Measurements from ENCODE around the gene DENND1A. TPM values are rescaled to one million over a fixed set of nuclear protein-coding genes. Genes with fewer than 3 reads are reported as not detected.

DENND1A gene
- total and polyA plus RNA-seq, 8 donors = 4.4 to 109 (median 21.4) TPM

- no peak overlapping the region for H3K4me3 ChIP-seq
- no peak for DNase-seq
- H3K36me3 ChIP-seq = peaks cover 0 to 5% (median 0%) of the 10 kb centered on the region in 4 donors
- intact Hi-C loops (cut with DNase I; ENCODE audit: low total_unique reads) = no loop called here
- no peaks in the 10 kb centered on the region for H3K27me3 ChIP-seq
- 96 to 100% (median 100%) methylated on average over 2 of the region's 2 CpGs for WGBS, 5 donors
- H3K9me3 ChIP-seq = no peaks in the 10 kb centered on the region
- no peak overlapping the region for H3K27ac ChIP-seq
- H3K4me1 ChIP-seq = no peaks in the 10 kb centered on the region
- no peak for TF ChIP-seq POLR2AphosphoS5 (IDR thresholded peaks at IDR 0.05)
- TF ChIP-seq, protein P1, sequence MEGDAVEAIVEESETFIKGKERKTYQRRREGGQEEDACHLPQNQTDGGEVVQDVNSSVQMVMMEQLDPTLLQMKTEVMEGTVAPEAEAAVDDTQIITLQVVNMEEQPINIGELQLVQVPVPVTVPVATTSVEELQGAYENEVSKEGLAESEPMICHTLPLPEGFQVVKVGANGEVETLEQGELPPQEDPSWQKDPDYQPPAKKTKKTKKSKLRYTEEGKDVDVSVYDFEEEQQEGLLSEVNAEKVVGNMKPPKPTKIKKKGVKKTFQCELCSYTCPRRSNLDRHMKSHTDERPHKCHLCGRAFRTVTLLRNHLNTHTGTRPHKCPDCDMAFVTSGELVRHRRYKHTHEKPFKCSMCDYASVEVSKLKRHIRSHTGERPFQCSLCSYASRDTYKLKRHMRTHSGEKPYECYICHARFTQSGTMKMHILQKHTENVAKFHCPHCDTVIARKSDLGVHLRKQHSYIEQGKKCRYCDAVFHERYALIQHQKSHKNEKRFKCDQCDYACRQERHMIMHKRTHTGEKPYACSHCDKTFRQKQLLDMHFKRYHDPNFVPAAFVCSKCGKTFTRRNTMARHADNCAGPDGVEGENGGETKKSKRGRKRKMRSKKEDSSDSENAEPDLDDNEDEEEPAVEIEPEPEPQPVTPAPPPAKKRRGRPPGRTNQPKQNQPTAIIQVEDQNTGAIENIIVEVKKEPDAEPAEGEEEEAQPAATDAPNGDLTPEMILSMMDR (IDR thresholded peaks at IDR 0.05) = no peak
- TF ChIP-seq POLR2A (IDR thresholded peaks at IDR 0.05) = no peak
- no peak for TF ChIP-seq EP300 (IDR thresholded peaks at IDR 0.05)
Observed at GRCh38 chr9:123513554-123513953, 416.4 kb downstream of the DENND1A start.

DNA sequence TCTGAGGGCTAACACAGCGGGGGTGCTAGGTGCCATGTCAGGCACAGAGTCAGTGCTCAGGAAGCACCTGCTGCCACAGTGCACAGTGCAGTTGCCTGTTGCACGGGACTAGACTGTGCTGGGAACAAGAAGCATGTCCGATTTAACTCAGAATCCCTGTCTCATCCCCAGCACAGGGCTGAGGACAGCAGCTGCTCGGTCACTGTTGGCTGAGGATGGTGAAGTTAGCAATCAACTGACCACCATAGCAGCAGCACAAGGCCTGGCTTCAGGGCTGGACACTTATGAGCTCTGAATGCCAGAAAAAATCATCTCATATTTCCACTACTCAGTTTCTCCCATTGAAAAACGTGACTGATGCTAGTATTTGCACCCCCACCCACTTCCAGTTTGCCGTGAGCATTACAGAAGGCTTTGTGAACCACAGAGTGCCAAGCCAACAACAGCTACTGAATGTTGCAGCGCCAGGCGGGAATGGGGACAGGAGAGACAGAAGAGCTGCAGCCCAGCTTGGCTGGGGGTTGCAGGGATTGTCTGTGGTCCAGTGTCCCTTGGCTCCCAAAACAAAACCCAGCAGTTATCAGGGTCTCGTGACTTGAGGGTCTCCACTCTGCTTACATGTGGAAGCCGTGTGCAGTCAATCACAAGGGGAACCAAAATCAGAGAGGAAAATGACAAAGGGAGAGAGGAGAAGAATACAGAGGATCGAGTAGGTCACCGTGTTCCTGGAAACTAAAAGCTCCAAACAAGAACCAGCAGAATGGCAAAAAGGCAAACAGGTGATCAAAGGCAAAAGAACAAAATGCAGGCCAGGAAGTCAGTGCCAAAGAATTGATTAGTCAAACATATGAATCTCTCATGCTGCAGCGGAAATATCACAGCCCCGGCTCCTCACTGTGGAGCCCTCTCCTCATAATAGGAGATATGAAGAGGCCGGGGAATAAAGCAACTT lies 418.3 kb downstream of the DENND1A start:
- H3K27ac ChIP-seq = no peak overlapping the region
- TF ChIP-seq POLR2AphosphoS5 (IDR thresholded peaks at IDR 0.05) (no peak), POLR2A (IDR thresholded peaks at IDR 0.05) (no peak), EP300 (IDR thresholded peaks at IDR 0.05) (no peak)
- TF ChIP-seq, protein P1 (IDR thresholded peaks at IDR 0.05) = no peak
- DNase-seq = no peak
- H3K27me3 ChIP-seq = no peaks in the 10 kb centered on the region
- H3K36me3 ChIP-seq = peaks cover 0 to 5% (median 0%) of the 10 kb centered on the region in 4 donors
- no peaks in the 10 kb centered on the region for H3K4me1 ChIP-seq
- intact Hi-C loops (cut with DNase I; ENCODE audit: low total_unique reads) = no loop called here
- WGBS, 5 donors = 84 to 87% (median 86%) methylated on average over 14 to 15 of the region's 15 CpGs
- H3K4me3 ChIP-seq = no peak overlapping the region
- H3K9me3 ChIP-seq = no peaks in the 10 kb centered on the region

- H3K4me3 ChIP-seq = no peak overlapping the region
- peaks cover 0 to 5% (median 0%) of the 10 kb centered on the region in 4 donors for H3K36me3 ChIP-seq
- H3K27ac ChIP-seq = no peak overlapping the region
- WGBS, 5 donors = 90 to 98% (median 92%) methylated on average over 2 of the region's 2 CpGs
- no peaks in the 10 kb centered on the region for H3K9me3 ChIP-seq
- DNase-seq = no peak
- no peaks in the 10 kb centered on the region for H3K27me3 ChIP-seq
- no peaks in the 10 kb centered on the region for H3K4me1 ChIP-seq
- no peak for TF ChIP-seq EP300 (IDR thresholded peaks at IDR 0.05)
- TF ChIP-seq, protein P1 (IDR thresholded peaks at IDR 0.05) = no peak
- TF ChIP-seq POLR2AphosphoS5 (IDR thresholded peaks at IDR 0.05) = no peak
- no peak for TF ChIP-seq POLR2A (IDR thresholded peaks at IDR 0.05)
- intact Hi-C loops (cut with DNase I; ENCODE audit: low total_unique reads) = no loop called here
Observed at GRCh38 chr9:123509646-123510045, 420.3 kb downstream of the DENND1A start.

DNA sequence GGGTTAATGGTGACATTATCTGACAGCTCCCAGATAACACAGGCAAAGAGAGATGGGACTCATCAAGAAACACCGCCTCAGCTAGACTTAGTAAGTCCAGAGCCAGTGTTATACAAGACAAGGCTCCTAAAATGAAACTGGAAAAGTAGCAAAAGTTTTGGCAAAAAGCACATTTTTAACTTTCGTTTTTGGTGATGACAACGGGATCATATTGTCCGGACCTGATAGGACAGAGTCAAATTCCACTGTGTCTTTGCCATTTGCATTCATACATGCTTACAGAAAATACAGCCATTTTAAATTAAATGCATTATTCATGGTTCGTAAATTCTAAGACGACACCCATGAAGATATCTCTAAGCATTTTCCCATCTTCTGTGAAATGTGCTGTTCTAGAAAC lies 421.9 kb downstream of the DENND1A start:
- no peaks in the 10 kb centered on the region for H3K27me3 ChIP-seq
- H3K27ac ChIP-seq = no peak overlapping the region
- WGBS, 5 donors = 81 to 86% (median 82%) methylated on average over 6 of the region's 6 CpGs
- DNase-seq = no peak
- no peak overlapping the region for H3K4me3 ChIP-seq
- TF ChIP-seq POLR2AphosphoS5 (IDR thresholded peaks at IDR 0.05) = no peak
- TF ChIP-seq, protein P1 (IDR thresholded peaks at IDR 0.05) = no peak
- TF ChIP-seq EP300 (IDR thresholded peaks at IDR 0.05) = no peak
- no peak for TF ChIP-seq POLR2A (IDR thresholded peaks at IDR 0.05)
- intact Hi-C loops (cut with DNase I; ENCODE audit: low total_unique reads) = no loop called here
- H3K36me3 ChIP-seq = no peaks in the 10 kb centered on the region
- no peaks in the 10 kb centered on the region for H3K9me3 ChIP-seq
- no peaks in the 10 kb centered on the region for H3K4me1 ChIP-seq
